Testis (tissue), 2 donors: ENCODE measurements around the gene SNX10.

ENCODE experiments used
- POLR2A ChIP-seq: fragments of 450-650 bp; IDR thresholded peaks from one replicate; pipeline ENCODE4 v1.6.1; 2017; ENCODE audit warnings: antibody characterized with exemption, mild to moderate bottlenecking, moderate library complexity
- TF ChIP-seq, protein P1 (sequence below), 3 experiments: fragments of 450-650 bp in 2 of 3; fragments of 200-600 bp in 1 of 3; sonication (generic) in 1 of 3; IDR thresholded peaks; one replicate each; pipeline ENCODE4 v1.5.1; 2016 to 2019; ENCODE audit warnings: antibody characterized with exemption in 3 of 3, mild to moderate bottlenecking in 2 of 3, moderate library complexity in 1 of 3

- no peak for TF ChIP-seq POLR2A
- TF ChIP-seq, protein P1, sequence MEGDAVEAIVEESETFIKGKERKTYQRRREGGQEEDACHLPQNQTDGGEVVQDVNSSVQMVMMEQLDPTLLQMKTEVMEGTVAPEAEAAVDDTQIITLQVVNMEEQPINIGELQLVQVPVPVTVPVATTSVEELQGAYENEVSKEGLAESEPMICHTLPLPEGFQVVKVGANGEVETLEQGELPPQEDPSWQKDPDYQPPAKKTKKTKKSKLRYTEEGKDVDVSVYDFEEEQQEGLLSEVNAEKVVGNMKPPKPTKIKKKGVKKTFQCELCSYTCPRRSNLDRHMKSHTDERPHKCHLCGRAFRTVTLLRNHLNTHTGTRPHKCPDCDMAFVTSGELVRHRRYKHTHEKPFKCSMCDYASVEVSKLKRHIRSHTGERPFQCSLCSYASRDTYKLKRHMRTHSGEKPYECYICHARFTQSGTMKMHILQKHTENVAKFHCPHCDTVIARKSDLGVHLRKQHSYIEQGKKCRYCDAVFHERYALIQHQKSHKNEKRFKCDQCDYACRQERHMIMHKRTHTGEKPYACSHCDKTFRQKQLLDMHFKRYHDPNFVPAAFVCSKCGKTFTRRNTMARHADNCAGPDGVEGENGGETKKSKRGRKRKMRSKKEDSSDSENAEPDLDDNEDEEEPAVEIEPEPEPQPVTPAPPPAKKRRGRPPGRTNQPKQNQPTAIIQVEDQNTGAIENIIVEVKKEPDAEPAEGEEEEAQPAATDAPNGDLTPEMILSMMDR (IDR thresholded peaks at IDR 0.05) = no peak
Measured at GRCh38 chr7:26328498-26329390, 37.1 kb downstream of the SNX10 start.
